ENCODE data around the gene ALDH3A1. TPM values are rescaled to one million over a fixed set of nuclear protein-coding genes. Genes with fewer than 3 reads are reported as not detected.
A peak's percentile ranks its signal among the peaks of the same experiment; 100 is the strongest.

ALDH3A1 gene
- total RNA-seq, 1 donor from 2014 or later, result 0.10 TPM

DNA sequence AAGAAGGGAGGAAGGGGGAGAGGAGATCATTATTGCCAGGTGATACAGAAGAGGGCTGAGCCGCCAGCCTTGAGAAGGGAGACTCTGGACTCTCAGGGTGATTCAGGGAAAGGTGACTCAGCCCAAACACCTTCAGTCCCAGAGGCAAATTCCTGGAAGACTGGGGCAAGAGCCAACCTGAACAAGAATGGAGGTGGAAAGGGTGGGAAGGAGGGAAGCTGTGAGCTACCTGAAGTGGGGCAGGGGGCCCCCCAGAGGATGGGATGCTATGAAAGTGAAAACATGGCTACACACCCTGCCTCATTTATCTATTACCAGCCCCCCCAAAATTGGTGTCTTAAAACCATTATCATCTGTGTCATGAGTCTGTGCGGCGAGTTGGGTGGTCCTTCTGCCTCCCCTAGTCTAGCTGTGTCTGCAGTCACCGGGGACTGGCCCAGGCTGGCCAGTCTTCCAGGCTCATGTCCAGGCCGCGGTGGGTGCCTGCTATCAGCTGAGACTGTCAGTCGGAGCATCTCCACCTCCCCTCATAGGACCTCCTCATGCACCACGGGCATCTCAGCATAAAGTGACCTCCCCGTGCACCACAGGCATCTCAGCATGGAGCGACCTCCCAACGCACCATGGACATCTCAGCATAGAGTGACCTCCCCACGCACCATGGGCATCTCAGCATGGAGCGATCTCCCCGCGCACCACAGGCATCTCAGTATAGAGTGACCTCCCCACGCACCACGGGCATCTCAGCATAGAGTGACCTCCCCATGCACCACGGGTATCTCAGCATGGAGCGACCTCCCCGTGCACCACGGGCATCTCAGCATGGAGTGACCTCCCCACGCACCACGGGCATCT lies 28.5 kb downstream of the ALDH3A1 start:
- peak; percentile 77 for DNase-seq (ENCODE audit: low read depth)

DNA sequence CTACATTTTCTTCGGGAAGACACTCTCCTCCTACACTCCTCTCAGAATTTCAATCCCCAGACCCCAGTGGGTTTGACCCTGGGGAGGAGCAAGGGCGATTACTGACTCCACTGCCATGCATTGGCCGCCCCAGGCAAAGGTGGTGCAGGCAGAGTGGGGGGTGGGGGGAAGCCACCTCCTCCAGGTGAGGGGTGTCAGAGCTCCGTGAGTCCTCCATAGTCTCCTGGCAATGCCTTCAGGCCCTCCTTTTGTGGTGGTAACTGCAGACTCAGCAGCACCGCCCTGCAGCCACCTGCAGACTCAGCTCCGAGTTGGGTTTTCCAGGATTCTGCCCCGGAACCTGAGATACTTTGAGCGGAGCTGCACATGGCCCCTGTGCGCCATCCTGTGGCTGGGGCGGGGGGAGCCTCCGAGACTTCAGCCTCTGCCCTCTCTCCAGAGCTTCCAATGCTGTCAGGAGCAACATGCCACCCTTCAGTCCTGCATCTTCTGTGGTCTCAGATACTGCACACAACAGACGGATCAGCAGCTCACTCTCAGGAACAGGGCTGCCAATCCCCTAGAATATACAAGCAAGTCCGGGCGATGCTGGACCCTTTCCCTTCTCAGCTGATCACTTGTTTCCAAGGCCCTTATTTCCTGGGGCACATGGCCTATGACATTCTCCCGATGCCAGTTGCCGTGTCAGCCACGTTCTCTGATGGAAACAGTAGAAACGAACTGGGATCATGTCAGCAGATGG lies 29.3 kb downstream of the ALDH3A1 start:
- peak; percentile 17 for DNase-seq (ENCODE audit: low read depth)

DNA sequence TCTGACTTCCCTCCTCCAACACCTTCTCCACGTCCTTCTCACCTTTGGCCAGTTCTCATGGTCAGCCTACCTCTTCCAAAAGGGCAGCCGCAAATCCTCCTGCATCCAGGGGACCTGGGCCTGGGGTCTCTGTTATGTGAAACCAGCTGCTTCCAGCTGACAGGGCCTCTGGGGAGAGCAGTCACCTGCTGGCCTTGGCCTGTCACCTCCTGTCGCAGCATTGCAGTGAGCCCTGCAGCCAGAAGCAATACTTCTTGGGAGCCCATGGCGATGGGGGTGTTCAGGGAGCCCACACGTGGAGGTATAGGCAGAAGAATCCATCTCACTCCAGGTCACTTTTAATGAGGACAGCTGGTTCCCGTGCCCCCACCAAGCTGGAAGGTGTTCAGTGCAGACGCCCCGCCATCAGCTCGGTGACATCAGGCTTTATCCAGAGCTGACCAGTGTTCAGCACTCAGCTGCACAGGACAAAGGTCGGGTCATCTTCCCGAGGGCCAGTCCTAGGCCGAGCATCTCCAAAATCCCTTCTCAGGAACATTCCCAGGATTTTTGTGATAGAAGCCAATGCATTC lies 30.0 kb downstream of the ALDH3A1 start:
- DNase-seq (ENCODE audit: low read depth), result no peak

DNA sequence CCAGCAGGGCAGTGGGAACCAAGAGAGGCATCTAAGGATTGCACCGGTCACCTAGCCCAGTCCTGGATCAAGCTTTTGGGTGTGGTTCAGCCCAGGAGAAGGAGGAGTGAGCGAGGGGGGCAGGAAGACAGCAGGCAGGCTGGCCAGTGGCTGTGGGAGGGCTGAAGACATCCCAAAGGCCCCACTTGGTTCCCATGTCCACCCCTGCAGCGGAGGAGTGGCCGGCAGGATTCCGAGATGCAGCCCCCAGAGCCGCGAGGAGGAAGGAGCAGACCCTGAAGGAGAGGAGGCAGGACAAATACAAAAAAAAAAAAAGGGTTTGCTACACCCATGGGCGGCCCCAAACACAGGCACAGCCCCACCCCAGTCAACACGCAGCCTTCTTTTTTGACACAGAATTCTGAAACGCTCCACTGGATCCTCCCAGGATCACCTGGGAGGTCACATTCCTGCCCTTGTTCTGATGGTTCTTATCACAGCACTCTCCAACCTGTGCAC lies 30.6 kb downstream of the ALDH3A1 start:
- DNase-seq (ENCODE audit: low read depth), result no peak

DNA sequence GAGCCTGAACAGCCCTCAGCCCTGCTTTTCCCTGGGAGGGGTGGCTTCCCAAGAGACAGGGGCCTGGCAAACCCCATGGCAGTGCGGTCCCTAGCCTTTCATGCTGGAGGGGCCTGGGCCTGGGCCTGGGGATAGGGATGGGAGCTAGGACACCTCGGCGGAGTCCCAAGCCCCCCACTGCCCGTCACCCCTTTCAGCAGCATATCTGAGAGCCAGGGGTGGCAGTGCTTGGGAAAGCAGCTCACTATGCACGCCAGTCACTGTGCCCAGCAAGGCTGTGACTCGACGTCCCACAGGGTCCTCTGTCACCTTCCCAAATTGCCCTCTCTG lies 31.1 kb downstream of the ALDH3A1 start:
- no peak for DNase-seq (ENCODE audit: low read depth)

DNA sequence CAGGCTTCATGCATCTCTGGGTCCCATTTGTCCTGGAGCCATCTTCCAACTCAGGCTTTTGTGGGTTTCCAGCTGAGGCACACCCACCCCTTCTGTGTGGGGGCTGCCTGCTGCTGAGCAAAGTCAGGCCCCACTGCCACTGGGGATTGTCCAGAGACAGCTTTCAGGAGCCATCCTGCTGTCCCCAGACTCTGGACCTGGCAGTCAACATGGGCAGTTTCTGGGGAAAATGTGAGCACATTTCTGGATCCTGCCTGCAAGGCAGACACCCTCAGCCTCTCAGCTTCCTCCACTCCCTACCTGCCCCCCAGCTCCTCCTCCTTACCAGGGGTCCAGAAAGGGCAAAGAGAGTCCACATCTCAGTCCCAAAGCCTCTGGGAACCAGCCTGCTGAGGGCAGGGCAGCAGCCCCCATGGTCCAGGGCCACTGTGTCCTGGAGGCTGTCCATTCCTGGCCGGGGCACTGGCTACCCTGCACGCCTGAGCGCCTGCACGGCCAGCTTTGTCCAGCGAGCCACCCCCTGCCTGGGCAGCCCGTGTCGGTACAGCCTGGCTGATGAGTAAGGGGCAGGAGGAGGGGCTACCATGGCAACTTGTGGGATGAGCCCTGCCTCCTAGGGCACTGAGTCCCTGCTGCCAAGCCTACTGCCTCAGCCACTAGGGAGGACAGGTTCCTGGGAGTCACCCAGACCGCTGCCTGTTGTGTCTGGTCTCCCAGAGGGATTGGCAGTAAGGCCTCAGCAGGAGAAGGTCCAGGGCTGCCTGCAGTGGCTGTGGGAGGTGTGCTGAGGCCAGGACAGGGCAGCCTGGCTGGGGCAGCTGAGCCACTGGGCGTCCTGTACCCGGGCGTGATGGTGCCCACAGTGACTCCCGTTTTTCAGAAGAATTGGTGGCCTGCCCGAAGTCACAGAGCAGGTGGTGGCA lies 31.7 kb downstream of the ALDH3A1 start, which contains the start of gene SLC47A2:
TSS of gene SLC47A2 (minus strand) at position 477 of the 923 bp plus-strand sequence. CDS start at position 448, 29 bp downstream.
- peak; percentile 78 for DNase-seq (ENCODE audit: low read depth)

DNA sequence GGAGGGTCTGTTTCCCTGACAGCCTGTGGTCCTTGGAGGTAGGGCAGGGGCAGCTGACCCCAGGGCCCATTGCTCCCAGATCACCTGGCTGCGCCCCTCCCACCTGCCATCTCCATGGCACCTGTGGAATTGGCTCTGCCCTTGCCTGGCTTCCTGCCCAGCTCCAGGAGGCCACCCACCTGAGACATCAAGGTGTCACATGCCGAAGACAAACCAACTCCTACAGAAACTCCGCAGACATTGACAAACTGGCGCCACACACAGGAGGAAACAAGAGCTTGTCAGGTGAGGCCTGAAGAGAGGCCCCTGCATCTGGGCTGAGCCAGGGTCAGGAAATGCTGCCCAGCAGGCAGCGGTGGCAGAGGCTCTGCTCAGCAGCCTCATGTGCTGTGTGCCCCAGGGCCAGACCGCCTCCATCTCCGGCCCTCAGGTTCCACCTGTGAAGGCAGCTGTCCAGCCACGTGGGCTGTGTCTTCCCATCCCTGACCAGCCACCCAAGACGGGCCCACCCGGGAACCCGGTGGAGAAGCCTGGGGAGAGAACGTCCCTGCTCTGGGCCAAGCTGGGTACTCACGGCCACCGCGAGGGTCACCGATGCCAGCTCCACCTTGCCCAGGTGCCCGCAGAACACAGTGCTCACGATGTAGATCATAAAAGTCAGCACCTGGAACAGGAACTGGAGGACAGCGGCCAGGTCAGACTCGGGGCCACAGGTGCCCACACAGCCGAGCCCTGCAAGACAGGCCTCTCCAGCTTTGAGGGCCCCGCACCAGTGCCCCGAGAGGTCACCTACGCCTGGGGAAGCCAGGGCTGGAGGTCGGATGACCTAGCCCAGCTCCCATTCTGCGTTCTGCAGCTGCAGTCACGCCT lies 33.3 kb downstream of the ALDH3A1 start:
- no peak for DNase-seq (ENCODE audit: low read depth)

DNA sequence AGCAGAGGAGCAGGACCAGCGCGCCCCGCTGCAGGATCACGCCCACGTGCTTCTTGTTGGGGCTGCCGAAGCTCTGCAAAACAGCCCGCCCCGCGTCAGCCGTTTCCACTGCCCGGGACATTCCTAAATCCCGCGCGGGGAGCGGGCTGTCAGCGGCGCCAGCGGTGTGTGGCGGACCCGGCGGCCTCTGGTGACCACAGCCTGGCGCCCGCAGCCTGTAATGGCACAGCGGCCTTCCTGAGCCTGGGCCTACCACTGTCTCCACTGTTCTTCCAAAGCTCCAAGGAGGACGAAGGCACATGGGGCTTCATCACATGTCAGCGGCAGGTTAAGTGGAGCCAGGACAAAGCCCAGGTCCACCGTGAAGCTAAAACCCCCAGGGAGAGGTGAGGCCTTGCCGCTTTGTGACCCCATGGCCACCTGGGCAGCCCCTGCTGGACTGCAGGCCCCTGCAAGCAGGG lies 34.2 kb downstream of the ALDH3A1 start:
- DNase-seq (ENCODE audit: low read depth), result no peak

DNA sequence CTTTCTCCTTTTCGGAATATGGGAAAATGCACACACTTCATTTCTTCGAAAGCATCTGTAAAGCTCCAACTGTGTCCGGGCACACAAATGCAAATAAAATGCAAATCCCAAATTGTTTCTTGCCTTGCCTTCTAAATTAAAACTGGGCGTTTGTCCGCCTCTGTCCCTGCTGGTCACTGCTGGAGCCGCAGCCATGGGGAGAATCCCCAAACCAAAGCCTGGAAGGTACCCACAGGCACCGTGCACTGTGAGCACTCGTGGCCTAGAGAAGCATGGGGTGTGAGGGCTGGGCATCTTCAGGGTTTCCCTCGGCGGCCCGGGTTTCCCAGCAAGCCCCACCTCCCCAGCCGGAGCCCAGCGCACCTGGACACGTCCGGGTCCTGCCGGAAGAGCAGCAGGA lies 34.6 kb downstream of the ALDH3A1 start:
- DNase-seq (ENCODE audit: low read depth), result no peak

DNA sequence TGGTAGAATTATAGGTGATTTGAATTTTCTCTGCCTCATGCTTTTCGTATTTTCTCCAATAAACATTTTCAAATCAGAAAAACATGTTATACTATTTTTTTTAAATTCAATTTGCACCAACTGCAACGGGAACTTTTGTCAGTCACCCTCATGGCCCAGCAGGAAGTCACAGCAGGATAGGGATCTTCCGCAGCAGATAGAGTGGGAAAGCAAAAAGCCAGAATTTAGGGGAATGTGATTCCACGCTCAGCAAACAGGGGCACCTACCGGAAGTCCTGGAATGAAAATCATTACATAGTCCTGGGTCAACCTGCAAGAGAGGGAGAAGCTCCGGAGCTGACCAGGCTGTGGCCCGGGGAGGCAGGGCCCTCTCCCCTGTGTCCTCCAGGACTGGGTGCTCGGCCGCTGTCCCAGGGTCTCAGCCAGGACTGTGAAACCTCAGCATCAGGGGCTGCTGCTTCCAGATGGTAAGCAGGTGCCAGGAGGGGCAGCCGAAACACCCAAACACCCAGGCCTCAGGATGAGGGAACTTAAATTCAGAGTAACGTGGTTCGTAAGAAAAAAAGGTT lies 35.6 kb downstream of the ALDH3A1 start:
- no peak for DNase-seq (ENCODE audit: low read depth)

DNA sequence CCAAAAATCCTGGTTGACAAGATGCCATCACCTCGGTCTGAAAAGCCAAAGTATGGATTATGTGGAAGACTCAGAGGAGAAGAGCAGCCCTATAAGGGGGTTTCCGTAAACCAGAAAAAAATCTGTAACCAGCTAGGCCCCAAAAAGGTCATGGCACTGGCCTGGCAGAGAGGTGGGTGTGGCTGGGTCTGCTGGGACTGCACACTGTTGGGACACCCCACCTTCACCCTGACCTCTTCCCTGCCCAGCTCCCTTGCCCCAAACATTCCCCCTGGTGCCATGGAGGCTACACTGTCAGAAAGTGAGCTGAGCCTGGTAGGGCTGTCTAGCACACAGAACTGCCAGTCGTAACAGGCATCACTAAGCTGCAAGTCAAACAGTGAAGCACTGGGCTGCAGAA lies 38.3 kb downstream of the ALDH3A1 start:
- no peak for DNase-seq (ENCODE audit: low read depth)

DNA sequence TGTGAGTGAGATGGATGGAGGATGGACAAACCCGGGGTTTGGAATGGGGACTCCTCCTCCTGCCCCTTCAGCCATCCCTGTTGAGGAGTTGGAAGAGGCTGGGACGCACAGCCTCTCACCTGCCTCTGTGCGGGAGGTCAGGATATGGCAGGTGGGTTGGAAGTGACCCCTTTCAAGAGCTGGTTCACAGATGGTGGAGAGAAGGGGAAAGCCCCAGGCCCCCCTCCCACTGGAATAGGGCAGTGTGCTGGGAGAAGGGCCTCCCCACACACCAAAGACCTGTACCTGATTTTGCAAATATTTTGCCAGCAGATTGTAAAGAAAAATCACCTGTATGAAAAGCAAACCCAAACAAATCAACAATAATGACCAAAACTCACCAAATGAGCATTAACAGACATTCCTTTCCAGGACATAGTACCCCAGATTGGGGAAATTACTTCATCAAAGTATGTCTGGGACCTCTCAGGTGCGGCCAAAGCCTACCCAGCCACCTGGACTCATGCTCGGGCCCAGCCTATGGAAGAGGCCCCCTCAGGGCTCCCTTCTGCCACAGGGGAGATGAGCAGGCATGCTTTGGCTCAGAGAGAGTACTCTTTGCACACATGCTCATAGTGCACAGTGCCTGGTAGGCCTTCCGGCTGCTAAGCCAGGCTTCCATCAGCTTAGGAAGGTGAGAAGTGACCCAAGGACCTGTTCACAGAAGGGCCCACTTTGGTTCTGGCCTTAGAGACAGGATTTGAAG lies 39.5 kb downstream of the ALDH3A1 start:
- DNase-seq (ENCODE audit: low read depth), result no peak

DNA sequence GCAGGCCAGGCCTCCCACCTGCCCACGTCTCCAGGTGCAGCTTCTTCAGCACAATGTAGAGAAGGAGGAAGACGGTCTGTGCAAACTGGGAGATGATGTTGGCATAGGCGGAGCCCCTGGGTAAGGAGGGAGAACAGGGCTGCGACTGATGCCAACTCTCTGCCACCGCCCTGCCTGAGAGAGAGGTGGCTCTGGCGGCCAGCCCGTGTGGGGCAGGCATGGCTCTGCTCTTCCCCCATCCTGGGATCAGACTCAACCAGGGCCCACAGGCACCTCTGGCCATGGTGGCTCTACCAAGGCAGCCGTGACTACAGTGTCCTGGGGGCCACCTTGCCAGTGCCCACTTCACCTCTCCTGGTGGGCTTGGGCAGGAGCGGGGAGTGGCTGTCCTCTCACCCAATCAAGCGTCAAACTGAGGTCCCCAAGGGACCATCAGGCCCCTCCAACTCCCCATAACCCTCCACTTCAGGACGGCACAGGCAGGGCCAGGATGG lies 40.3 kb downstream of the ALDH3A1 start:
- DNase-seq (ENCODE audit: low read depth), result no peak

DNA sequence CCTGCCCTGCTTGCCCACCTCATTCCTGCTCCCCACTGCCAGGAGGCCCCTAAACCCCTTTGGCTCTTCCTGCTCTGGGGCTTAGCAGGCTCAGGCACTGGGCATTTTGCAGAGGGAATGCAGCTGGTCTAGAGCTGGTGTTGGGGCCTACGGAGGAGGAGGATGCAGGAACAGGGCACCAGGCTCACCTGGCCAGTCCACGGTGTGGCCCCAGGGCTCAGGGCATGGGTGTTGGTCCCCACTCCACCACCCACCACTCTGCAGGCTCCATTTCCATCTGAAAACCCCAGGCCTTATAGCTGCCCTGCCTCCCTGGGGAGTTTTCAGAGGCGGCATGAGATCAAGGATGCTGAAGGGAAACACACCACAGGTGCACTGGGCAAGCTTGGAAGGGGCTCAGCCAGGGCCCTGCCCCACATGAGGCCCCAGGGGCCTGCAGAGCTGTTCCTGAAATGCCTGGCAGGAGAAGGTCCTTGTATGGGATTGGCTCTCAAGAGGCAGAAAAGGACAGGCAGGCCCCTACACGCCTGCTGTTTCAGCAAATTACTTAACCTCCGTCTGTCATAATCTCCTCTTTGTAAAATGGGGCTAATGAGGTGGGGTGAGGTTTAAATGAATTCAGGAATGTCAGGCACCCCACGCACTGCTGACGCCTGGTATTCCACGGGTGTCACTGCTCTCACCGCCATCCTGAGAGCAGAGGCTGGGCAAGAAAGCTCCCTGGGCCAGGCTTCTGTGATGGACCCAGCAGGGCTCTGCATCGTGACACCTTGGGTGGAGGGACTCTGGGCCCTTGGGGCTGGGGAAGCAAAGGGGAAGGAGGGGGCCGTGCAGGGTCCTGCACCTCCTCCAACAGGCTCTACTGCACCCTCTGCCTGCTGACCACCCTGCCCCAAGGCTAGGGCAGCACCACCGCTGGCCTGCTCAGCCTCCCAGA lies 41.0 kb downstream of the ALDH3A1 start:
- DNase-seq (ENCODE audit: low read depth), result no peak

DNA sequence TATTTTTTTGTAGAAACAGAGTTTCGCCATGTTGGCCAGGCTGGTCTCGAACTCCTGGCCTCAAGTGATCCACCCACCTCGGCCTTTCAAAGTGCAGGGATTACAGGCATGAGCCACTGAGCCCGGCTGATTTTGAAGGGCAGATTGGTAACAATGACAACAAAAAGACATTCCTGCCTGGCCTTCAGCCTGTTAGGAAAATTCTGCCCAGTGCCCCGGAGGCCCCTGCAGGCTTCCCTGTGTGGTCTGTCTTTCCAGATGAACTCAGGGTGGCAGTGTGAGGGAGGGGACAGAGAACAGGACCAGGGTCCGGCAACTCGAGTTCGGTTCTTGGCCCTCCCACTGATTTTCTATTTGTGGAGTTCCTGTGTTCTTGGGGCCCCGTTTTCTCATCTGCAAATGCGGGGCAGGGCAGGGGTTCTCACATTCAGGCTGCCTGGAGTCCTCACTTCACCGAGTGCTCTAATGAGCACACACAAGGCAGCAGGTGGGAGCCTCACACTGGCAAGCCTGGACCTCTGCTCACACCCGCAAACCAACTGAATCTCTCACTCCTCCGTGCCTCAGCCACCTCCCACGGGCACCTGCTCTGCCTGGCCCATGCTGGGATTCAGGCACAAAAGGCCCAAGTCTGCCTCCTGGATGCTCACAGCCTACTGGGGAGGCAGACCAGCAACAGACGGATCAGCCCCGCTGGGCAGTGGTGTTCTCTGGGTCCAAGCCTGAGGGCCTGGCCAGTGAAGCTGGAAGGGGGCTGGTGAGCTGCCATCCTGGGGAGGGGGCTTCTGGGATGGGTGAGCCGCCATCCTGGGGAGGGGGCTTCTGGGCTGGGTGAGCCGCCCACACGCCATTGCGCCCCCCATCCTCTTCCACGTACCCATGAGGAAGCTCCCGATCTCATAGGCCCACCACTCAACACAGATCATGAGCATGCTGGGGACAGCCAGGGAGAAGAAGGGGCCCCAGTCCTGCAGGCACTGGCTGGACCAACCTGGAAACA lies 42.0 kb downstream of the ALDH3A1 start:
- no peak for DNase-seq (ENCODE audit: low read depth)

DNA sequence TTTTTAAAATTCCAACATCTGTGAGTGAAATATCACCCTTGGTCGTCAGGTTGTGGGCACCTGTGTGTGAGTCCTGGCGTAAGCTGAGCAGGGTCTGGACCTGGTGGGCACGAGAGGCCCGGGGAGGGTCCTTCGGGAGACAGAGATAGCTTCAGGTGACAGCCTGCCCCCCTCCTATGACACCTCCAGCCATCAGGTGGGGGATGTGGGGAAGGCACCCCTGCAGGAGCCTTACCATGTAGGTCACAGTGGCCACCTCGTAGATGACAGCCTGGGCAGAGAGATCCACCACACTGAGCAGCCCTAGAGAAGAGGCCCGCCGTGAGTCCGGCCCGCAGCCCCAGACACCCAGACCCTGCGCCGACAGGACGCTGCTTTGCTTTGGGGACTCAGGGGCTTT lies 42.9 kb downstream of the ALDH3A1 start:
- no peak for DNase-seq (ENCODE audit: low read depth)
